ENCODE data around the gene ZNF653.
"Not testable (repeated sequence)": the region's sequence is repeated elsewhere in the genome, so short reads cannot be mapped to it uniquely, and the experiment has no call there.

ZNF653 gene

GRCh38 chr19:11480715-11481533, 24.7 kb downstream of the ZNF653 start, which contains the start of gene ELAVL3:
TSS of gene ELAVL3 (minus strand) at chr19:11481046. CDS start at chr19:11480608, 438 bp downstream.
- peak; percentile 71 for DNase-seq

GRCh38 chr19:11479898-11480714, 25.5 kb downstream of the ZNF653 start:
- peak; percentile 62 for DNase-seq

- peak; percentile 86 for DNase-seq
Observed at GRCh38 chr19:11479090-11479897, 26.3 kb downstream of the ZNF653 start.

GRCh38 chr19:11478167-11479089, 27.2 kb downstream of the ZNF653 start:
- DNase-seq: peak; percentile 91

GRCh38 chr19:11475861-11476260, 29.8 kb downstream of the ZNF653 start:
- DNase-seq: peak; percentile 53

- DNase-seq: not testable (repeated sequence)
Observed at GRCh38 chr19:11475343-11475742, 30.3 kb downstream of the ZNF653 start.

- no peak for DNase-seq
Observed at GRCh38 chr19:11473725-11474124, 31.9 kb downstream of the ZNF653 start.

GRCh38 chr19:11468266-11468845, 37.3 kb downstream of the ZNF653 start:
- not testable (repeated sequence) for DNase-seq

- peak; percentile 23 for DNase-seq
Observed at GRCh38 chr19:11465600-11465999, 40.0 kb downstream of the ZNF653 start.

- no peak for DNase-seq
Observed at GRCh38 chr19:11464333-11465265, 41.0 kb downstream of the ZNF653 start.

GRCh38 chr19:11463391-11463790, 42.2 kb downstream of the ZNF653 start:
- no peak for DNase-seq

- DNase-seq: no peak
Observed at GRCh38 chr19:11461453-11461852, 44.2 kb downstream of the ZNF653 start.

- DNase-seq: no peak
Observed at GRCh38 chr19:11460207-11460606, 45.4 kb downstream of the ZNF653 start.

GRCh38 chr19:11458912-11459311, 46.7 kb downstream of the ZNF653 start:
- DNase-seq: not testable (repeated sequence)

GRCh38 chr19:11458236-11458900, 47.3 kb downstream of the ZNF653 start:
- DNase-seq: no peak

- DNase-seq: no peak
Observed at GRCh38 chr19:11457831-11458230, 47.8 kb downstream of the ZNF653 start.

GRCh38 chr19:11457115-11457514, 48.5 kb downstream of the ZNF653 start:
- no peak for DNase-seq

- no peak for DNase-seq
Observed at GRCh38 chr19:11456659-11457058, 49.0 kb downstream of the ZNF653 start.

GRCh38 chr19:11455233-11455554, 50.4 kb downstream of the ZNF653 start:
- not testable (repeated sequence) for DNase-seq

All from NCI-H82 (cell line).